IPS DF 4.7 (cell line): ENCODE results near the gene KBTBD3.
"Not testable (repeated sequence)": the region's sequence is repeated elsewhere in the genome, so short reads cannot be mapped to it uniquely, and the experiment has no call there.

Experiments
- DNase-seq: peaks from one replicate; pipeline ENCODE4 v3.0.0-alpha.2; 2013; ENCODE audit warnings: low spot score; ENCODE audit errors: extremely low read depth

KBTBD3 gene

GRCh38 chr11:106011481-106011880 is 65.7 kb downstream of the KBTBD3 start:
- no peak for DNase-seq

DNA sequence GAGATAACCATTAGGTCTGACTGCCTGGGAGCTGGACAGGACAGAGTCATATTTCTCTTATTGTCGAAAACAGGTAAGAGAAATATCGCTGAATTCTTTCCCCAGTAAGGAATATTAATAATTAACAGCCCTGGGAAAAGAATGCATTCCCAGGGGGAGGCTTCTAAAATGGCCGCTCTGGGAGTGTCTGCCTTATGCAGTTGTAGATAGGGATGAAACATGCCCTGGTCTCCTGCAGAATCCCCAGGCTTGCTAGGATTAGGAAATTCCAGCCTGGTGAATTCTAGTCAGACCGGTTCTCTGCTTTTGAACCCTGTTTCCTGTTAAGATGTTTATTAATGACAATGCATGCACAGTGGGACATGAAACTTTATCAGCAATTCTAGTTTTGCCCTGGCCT is 74.1 kb downstream of the KBTBD3 start:
- not testable (repeated sequence) for DNase-seq

DNA sequence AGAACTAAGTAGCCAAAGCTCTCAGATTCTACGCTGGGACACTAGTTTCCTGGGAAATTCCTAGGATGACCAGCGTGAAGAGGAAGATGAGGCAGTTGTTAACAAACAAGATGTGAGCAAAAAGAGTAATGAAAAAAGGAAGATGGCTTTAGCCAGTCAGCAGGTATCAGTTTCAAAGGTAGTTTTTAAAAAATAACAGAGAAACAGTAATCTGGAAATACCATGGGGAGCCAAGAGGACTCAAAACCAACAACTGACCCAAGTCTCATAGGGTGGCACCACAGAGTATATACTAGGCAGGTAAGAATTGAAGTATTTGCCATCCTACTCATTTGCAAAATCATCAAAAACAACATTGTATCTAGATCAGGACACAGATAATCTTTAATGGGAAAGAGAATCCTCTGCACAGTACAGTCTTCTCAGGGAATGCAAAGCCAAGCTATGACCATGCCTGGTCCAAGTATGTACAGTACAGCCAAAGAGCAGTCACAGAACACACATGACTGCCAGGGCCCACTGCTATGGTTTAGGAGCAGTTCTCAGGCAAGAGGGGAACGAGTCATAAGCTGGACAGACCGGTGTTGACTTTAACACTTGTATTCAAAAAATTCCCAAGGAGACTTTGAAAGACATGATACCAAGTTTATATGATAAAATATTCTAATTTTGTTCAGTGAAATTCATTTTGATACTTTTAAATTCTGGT is 75.7 kb downstream of the KBTBD3 start:
- DNase-seq = no peak
